ENCODE results near the gene PSG4.
"Not testable (repeated sequence)": the region's sequence is repeated elsewhere in the genome, so short reads cannot be mapped to it uniquely, and the experiment has no call there.

The PSG4 gene

GRCh38 chr19:43198686-43199419 is 6.6 kb downstream of the PSG4 start:
- not testable (repeated sequence) for DNase-seq (ENCODE audit: low spot score)

GRCh38 chr19:43197666-43198397 is 7.6 kb downstream of the PSG4 start:
- DNase-seq (ENCODE audit: low spot score): not testable (repeated sequence)

- not testable (repeated sequence) for DNase-seq (ENCODE audit: low spot score)
Measured at GRCh38 chr19:43194397-43194796, 11.0 kb downstream of the PSG4 start.

- DNase-seq (ENCODE audit: low spot score): not testable (repeated sequence)
Measured at GRCh38 chr19:43192381-43193155, 12.9 kb downstream of the PSG4 start.

GRCh38 chr19:43188092-43188491 is 17.3 kb downstream of the PSG4 start:
- DNase-seq (ENCODE audit: low spot score): not testable (repeated sequence)

- DNase-seq (ENCODE audit: low spot score): not testable (repeated sequence)
Measured at GRCh38 chr19:43186311-43186935, 19.0 kb downstream of the PSG4 start, which contains the start of gene PSG5. PSG5 (minus strand) TSS chr19:43186536; CDS start chr19:43186405, 131 bp downstream.

GRCh38 chr19:43181869-43182771 is 23.3 kb downstream of the PSG4 start:
- not testable (repeated sequence) for DNase-seq (ENCODE audit: low spot score)

GRCh38 chr19:43179569-43180147 is 25.8 kb downstream of the PSG4 start:
- DNase-seq (ENCODE audit: low spot score): not testable (repeated sequence)

GRCh38 chr19:43178577-43178976 is 26.9 kb downstream of the PSG4 start:
- not testable (repeated sequence) for DNase-seq (ENCODE audit: low spot score)

- not testable (repeated sequence) for DNase-seq (ENCODE audit: low spot score)
Measured at GRCh38 chr19:43165906-43166305, 39.5 kb downstream of the PSG4 start.

GRCh38 chr19:43163135-43163534 is 42.3 kb downstream of the PSG4 start:
- DNase-seq (ENCODE audit: low spot score): not testable (repeated sequence)

- DNase-seq (ENCODE audit: low spot score): not testable (repeated sequence)
Measured at GRCh38 chr19:43162261-43162660, 43.2 kb downstream of the PSG4 start.

GRCh38 chr19:43152214-43152613 is 53.2 kb downstream of the PSG4 start:
- no peak for DNase-seq (ENCODE audit: low spot score)

GRCh38 chr19:43149788-43150187 is 55.6 kb downstream of the PSG4 start:
- DNase-seq (ENCODE audit: low spot score): not testable (repeated sequence)

GRCh38 chr19:43148233-43148632 is 57.2 kb downstream of the PSG4 start:
- DNase-seq (ENCODE audit: low spot score): no peak
